Omental fat pad (tissue), 4 donors: Measurements from ENCODE around the gene GRHL3. TPM values are rescaled to one million over a fixed set of nuclear protein-coding genes. Genes with fewer than 3 reads are reported as not detected.

Experiments
- ATAC-seq: fragments of 150-250 bp; one replicate; pipeline ENCODE4 v1.9.1; 2016; ENCODE audit warnings: mild to moderate bottlenecking, moderate library complexity; ENCODE audit not compliant: low FRiP score
- DNase-seq: peaks from one replicate; pipeline ENCODE4 v3.0.0-alpha.2; 2019; ENCODE audit warnings: low spot score
- total RNA-seq, 4 donors: library from RNA; depleted of rRNA; stranded (reverse); fragments of >200 nt; gene quantifications; one replicate each; pipeline ENCODE4 v1.1.0, GENCODE V29; 2016
- TF ChIP-seq, protein P1 (sequence below), 3 donors: fragments of 450-650 bp; IDR thresholded peaks; one replicate each; pipeline ENCODE4 v1.5.1; 2016 to 2017; ENCODE audit warnings: antibody characterized with exemption in 3 of 3, mild to moderate bottlenecking in 3 of 3, moderate library complexity in 2 of 3

GRHL3 gene
- total RNA-seq, 4 donors from 2014 or later, result 0.44 to 3.3 (median 0.66) TPM

DNA sequence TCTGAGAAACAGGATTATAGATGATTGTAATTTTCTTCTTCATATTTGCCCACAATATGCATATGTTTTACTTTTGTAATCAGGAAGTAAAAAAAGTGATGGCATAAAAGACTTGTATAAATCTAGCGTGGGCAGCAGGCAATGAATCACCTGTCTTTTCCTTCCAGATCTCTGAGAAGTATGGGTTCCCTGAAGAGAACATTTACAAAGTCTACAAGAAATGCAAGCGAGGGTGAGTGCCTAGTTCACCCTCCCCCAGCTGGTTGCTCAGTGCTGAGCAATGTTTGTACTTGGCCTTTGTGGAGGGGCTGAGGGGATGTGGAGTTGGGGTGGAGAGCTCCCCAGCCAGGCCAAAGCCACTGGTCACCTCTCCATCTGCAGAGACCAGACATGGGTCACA, 30.7 kb downstream of the GRHL3 start:
- ATAC-seq, result no peak
- no peak for DNase-seq
- TF ChIP-seq, protein P1, sequence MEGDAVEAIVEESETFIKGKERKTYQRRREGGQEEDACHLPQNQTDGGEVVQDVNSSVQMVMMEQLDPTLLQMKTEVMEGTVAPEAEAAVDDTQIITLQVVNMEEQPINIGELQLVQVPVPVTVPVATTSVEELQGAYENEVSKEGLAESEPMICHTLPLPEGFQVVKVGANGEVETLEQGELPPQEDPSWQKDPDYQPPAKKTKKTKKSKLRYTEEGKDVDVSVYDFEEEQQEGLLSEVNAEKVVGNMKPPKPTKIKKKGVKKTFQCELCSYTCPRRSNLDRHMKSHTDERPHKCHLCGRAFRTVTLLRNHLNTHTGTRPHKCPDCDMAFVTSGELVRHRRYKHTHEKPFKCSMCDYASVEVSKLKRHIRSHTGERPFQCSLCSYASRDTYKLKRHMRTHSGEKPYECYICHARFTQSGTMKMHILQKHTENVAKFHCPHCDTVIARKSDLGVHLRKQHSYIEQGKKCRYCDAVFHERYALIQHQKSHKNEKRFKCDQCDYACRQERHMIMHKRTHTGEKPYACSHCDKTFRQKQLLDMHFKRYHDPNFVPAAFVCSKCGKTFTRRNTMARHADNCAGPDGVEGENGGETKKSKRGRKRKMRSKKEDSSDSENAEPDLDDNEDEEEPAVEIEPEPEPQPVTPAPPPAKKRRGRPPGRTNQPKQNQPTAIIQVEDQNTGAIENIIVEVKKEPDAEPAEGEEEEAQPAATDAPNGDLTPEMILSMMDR (IDR thresholded peaks at IDR 0.05), result no peak

DNA sequence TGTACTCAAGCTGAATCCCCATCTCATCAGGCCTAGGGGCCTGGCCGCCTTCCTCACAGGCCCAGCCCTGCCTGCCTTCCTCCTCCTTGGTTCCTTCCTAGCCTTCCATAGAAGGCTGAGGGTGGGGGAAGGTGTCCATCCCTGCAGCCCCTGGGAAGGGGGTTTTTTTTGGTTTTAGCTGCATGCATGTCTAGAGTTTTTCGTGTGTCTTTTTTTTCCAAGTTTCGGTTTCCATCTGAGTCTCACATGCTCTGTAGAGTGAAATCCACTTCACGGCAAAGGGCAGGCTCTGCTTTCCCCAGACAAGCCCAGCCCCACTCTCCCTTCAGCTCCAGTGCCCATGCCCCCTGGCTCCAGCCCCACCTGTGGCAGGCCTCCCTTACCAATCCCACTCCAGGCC, 32.1 kb downstream of the GRHL3 start:
- no peak for ATAC-seq
- DNase-seq, result no peak
- TF ChIP-seq, protein P1 (IDR thresholded peaks at IDR 0.05), result no peak

DNA sequence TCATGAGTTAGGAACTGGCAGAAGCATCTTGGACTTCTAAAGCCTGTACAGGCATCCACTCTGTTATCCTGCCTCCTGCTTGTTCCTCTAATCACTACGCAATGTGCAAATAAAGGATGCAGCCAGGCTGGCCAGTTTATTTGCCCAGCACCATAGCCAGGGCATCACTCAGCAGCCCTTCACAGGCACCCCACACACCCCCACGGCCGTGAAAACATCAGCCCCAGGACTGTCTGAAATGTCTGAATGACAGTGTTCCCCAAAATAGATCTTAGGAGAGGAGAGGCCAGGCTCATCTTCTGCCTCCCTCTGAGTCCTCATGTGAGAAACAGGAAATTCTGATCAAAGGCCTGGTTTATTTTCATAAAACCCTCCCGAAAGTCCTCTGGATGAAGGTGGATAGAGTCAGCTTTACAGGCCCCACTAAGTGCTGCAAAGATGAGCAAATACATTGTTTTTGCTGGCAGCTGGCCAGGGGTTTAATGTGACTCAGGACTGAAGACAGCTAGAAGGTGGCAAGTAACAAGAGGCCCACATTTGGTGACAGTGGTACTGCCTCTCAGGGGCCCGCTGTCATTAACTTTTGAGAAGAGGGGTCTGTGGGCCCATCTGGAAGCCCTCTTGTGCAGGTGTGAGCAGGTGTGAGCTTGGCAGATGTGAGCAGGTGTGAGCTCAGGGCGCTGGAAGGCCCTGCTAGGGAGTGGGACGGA, 32.9 kb downstream of the GRHL3 start:
- DNase-seq (no peak), ATAC-seq (no peak)
- TF ChIP-seq, protein P1 (IDR thresholded peaks at IDR 0.05), result no peak

DNA sequence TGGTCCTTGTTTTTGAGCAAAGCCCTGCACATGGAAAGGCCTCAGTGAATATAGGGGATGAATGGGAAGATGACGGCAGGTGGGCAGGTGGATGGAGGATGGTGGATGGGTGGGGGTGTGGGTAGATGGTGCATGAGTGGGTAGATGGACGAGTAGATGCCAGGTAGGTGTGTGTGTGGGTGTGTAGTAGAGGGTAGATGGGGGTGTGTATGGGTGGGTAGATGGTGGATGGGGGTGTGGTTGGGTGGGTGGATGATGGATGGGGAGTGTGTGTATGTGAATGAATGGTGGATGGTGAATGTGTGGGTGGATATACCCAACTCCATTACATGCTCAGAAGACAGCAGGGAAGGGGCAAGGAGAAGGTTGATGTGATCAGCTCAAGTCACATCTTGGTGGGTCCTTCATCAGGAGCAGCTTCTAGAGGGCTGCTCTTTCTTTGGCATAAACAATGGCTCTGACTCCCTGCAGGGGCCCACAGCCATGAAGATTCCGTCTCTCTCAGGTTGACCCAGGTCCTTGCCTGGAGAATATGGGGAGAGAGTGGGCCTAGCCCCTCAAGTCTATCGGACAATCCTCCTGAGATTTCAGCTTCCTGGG, 34.2 kb downstream of the GRHL3 start:
- TF ChIP-seq, protein P1 (IDR thresholded peaks at IDR 0.05), result no peak
- ATAC-seq, result no peak
- DNase-seq, result no peak

DNA sequence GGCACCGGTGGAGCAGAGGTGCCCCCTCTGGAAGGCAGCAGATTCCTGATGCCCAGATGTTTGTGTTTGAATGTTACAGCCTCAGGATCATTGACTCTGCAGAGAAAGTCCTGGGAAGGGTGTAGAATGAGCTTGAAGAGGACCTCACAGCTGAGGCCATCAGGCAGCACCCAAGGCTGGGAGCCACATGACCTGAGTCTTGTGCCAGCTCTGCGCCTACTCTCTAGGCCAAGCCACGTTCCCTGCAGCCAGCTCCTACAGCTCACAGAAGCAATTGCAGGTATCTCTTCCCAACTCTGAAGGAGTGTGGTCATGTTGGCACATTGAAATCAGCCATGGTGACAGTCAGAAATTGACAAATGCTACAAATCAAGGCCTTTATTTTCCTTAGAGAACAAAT, 36.3 kb downstream of the GRHL3 start:
- no peak for DNase-seq
- ATAC-seq, result no peak
- TF ChIP-seq, protein P1 (IDR thresholded peaks at IDR 0.05), result no peak

DNA sequence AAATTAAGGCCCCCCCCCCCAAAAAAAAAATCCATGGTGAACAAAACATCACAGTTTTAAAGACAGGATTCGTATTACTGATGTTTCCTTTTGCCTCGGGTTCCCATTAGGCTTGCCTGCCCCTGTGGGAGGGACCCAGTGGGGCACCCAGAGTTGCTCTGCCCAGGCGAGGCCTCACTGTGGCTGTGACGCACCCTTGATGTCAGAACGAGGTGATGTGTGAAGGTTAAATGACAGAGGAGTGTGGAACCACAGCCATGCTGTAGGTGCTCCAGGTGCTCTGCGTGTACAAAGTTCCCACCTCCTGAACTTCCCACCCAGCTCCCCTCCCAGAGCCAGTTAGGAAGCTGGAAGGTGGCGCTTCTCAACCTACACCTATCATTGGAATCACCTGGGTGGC, 37.9 kb downstream of the GRHL3 start:
- DNase-seq, result no peak
- TF ChIP-seq, protein P1 (IDR thresholded peaks at IDR 0.05), result no peak
- ATAC-seq, result no peak

DNA sequence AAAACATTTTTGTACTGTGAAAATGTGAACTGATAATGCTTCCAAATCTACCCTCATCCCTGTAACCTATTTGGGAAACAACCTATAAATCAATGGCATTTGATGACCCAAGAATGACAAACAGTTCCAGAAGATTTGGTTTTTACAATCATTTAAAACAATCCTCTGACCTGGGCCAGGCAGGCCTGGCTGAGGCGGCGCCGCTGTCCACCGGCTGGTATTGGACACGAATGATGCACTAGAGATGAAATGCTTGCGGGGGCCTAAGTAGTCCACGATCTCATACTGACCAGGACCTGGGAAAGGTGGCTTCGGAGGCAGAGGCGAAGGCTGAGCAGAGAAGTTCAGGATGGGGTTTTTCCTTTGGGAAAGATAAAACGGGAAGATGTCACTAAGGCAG, 41.5 kb downstream of the GRHL3 start:
- DNase-seq (no peak), ATAC-seq (no peak)
- TF ChIP-seq, protein P1 (IDR thresholded peaks at IDR 0.05), result no peak
